Measurements from ENCODE around the gene HIP1R. TPM values are rescaled to one million over a fixed set of nuclear protein-coding genes. Genes with fewer than 3 reads are reported as not detected.
A peak's percentile ranks its signal among the peaks of the same experiment; 100 is the strongest.
"Not testable (repeated sequence)": the region's sequence is repeated elsewhere in the genome, so short reads cannot be mapped to it uniquely, and the experiment has no call there.

Gene HIP1R
- total and polyA plus RNA-seq, 2 of the 13 experiments (the other 11 are each of a cell fraction or from before 2014, with no cell fraction given), result 18.4 to 25.5 TPM

- CTCF ChIA-PET (ENCODE audit: low intra/inter-chr PET ratio, low total read pairs); H3K4me1 ChIP-seq (ENCODE audit: insufficient read depth, low read length); H3K79me2 ChIP-seq (ENCODE audit: insufficient read depth, low read length); H3K9ac ChIP-seq (ENCODE audit: insufficient read depth, low read depth, low read length); H3K36me3 ChIP-seq (replicated peaks in 1 of 2; ENCODE audit: control insufficient read depth in 1 of 2, insufficient read depth in 2 of 2, low read length in 2 of 2); H3K4me3 ChIP-seq (replicated peaks in 1 of 3; ENCODE audit: insufficient read depth in 1 of 3, low read depth in 2 of 3, low read length in 3 of 3); H3K4me2 ChIP-seq (ENCODE audit: low read depth, low read length); H4K20me1 ChIP-seq (ENCODE audit: insufficient read depth, low read length); H3K27ac ChIP-seq (ENCODE audit: extremely low read length, insufficient read depth, low read length); DNase-seq (ENCODE audit: low spot score); in situ Hi-C loops (cut with HindIII; ENCODE audit: extremely low pct_ligation_motif_present, low pct_unique_long_range_greater_than_20kb); BruUV-seq (replicated peaks); H2AFZ ChIP-seq (ENCODE audit: low read length); intact Hi-C loops (cut with micrococcal nuclease; ENCODE audit: unreplicated experiment); FAIRE-seq; ATAC-seq; H3K27me3 ChIP-seq (ENCODE audit: control insufficient read depth in 1 of 2, insufficient read depth in 2 of 2, low read length in 2 of 2); H3K9me3 ChIP-seq (ENCODE audit: low read length): not testable (repeated sequence)
- 65% methylated on average over 9 of the region's 9 CpGs for WGBS (ENCODE audit: low lambda C conversion rate)
- POLR2A ChIA-PET, result interaction anchor here (0.6 kb wide), 1 partner anchor 140 kb away, joined by 3 read pairs; no protein-coding TSS in a partner anchor
- TF ChIP-seq FOSL2 (CRISPR knock-in tag; IDR thresholded peaks at IDR 0.05), result peak; percentile 34; the same call in 1 of the 2 replicates
Measured at GRCh38 chr12:122804957-122805356, 30.3 kb upstream of the HIP1R start.

GRCh38 chr12:122807651-122808050, 27.6 kb upstream of the HIP1R start:
- no peak for TF ChIP-seq ZNF512B (CRISPR knock-in tag; IDR thresholded peaks at IDR 0.05; ENCODE audit: borderline replicate concordance)
- no peak for TF ChIP-seq SUZ12 (IDR thresholded peaks at IDR 0.05; ENCODE audit: low read depth, low read length)
- TF ChIP-seq, protein P1, sequence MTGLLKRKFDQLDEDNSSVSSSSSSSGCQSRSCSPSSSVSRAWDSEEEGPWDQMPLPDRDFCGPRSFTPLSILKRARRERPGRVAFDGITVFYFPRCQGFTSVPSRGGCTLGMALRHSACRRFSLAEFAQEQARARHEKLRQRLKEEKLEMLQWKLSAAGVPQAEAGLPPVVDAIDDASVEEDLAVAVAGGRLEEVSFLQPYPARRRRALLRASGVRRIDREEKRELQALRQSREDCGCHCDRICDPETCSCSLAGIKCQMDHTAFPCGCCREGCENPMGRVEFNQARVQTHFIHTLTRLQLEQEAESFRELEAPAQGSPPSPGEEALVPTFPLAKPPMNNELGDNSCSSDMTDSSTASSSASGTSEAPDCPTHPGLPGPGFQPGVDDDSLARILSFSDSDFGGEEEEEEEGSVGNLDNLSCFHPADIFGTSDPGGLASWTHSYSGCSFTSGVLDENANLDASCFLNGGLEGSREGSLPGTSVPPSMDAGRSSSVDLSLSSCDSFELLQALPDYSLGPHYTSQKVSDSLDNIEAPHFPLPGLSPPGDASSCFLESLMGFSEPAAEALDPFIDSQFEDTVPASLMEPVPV (CRISPR knock-in tag; IDR thresholded peaks at IDR 0.05), result no peak
- TF ChIP-seq TSC22D2 (CRISPR knock-in tag; IDR thresholded peaks at IDR 0.05; ENCODE audit: borderline replicate concordance), result no peak
- BruUV-seq (replicated peaks), result no TSS peak
- CTCF ChIA-PET (ENCODE audit: low intra/inter-chr PET ratio, low total read pairs), result no interaction called here
- no peak overlapping the region for H2AFZ ChIP-seq (ENCODE audit: low read length)
- FAIRE-seq (no peak), DNase-seq (ENCODE audit: low spot score) (no peak), ATAC-seq (no peak)
- H3K4me3 ChIP-seq (replicated peaks in 1 of 3; ENCODE audit: insufficient read depth in 1 of 3, low read depth in 2 of 3, low read length in 3 of 3), result no peak overlapping the region
- intact Hi-C loops (cut with micrococcal nuclease; ENCODE audit: unreplicated experiment), result no loop called here
- 68% methylated on average over 1 of the region's 1 CpG for WGBS (ENCODE audit: low lambda C conversion rate)
- no peak overlapping the region for H3K4me2 ChIP-seq (ENCODE audit: low read depth, low read length)
- no peaks in the 10 kb centered on the region for H3K79me2 ChIP-seq (ENCODE audit: insufficient read depth, low read length)
- POLR2A ChIA-PET, result no interaction called here
- no peaks in the 10 kb centered on the region for H3K27me3 ChIP-seq (ENCODE audit: control insufficient read depth in 1 of 2, insufficient read depth in 2 of 2, low read length in 2 of 2)
- no peak overlapping the region for H3K27ac ChIP-seq (ENCODE audit: extremely low read length, insufficient read depth, low read length)
- no peaks in the 10 kb centered on the region for H3K9me3 ChIP-seq (ENCODE audit: low read length)
- no peak overlapping the region for H3K9ac ChIP-seq (ENCODE audit: insufficient read depth, low read depth, low read length)
- H3K36me3 ChIP-seq (replicated peaks in 1 of 2; ENCODE audit: control insufficient read depth in 1 of 2, insufficient read depth in 2 of 2, low read length in 2 of 2), result no peaks in the 10 kb centered on the region
- H3K4me1 ChIP-seq (ENCODE audit: insufficient read depth, low read length), result no peaks in the 10 kb centered on the region
- in situ Hi-C loops (cut with HindIII; ENCODE audit: extremely low pct_ligation_motif_present, low pct_unique_long_range_greater_than_20kb), result no loop called here
- H4K20me1 ChIP-seq (ENCODE audit: insufficient read depth, low read length), result no peaks in the 10 kb centered on the region

All from HepG2 (cell line).